Measurements from ENCODE around the gene CPZ. TPM values are rescaled to one million over a fixed set of nuclear protein-coding genes. Genes with fewer than 3 reads are reported as not detected.

CPZ gene
- total RNA-seq, 1 experiment from 2014 or later = 37.3 TPM

DNA sequence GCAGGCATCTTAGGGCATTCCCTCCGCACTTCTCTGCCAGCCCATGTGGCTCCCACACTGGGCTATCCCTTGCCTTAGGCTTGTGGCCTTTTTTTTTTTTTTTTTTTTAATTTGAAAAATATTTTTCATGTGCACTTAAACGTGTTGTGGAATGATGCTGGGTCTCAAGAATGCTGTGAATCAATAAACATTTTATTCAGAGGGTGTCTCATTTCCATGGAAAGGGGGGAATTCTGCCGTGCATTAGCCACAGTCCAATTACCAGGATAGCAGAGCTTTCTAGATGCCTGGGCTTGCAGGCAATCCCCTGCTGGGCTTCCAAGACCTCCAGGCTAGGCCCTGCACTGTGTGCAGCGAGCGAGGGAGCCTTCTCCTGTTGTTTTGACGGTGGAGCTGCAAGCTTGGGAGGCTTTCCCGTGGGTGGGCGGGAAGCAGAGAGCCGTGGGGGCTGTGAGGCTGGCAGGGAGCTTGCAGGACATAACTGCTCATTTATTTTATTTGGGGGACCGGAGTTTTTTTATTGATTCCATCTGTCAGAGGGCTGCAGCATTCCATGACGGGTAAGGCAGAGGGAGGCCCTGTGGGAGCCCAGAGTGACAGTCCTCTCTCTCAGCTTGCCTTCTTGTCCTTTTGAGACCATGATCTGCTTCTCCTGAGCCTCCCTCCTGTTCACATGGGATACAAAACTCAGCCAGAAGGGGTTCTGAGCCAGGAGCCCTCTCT lies 2.6 kb upstream of the CPZ start:
- H4K20me1 ChIP-seq (ENCODE audit: control insufficient read depth, insufficient read depth, insufficient read length) = no peaks in the 10 kb centered on the region
- TF ChIP-seq, protein P1, sequence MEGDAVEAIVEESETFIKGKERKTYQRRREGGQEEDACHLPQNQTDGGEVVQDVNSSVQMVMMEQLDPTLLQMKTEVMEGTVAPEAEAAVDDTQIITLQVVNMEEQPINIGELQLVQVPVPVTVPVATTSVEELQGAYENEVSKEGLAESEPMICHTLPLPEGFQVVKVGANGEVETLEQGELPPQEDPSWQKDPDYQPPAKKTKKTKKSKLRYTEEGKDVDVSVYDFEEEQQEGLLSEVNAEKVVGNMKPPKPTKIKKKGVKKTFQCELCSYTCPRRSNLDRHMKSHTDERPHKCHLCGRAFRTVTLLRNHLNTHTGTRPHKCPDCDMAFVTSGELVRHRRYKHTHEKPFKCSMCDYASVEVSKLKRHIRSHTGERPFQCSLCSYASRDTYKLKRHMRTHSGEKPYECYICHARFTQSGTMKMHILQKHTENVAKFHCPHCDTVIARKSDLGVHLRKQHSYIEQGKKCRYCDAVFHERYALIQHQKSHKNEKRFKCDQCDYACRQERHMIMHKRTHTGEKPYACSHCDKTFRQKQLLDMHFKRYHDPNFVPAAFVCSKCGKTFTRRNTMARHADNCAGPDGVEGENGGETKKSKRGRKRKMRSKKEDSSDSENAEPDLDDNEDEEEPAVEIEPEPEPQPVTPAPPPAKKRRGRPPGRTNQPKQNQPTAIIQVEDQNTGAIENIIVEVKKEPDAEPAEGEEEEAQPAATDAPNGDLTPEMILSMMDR (conservative IDR thresholded peaks at IDR 0.05) = no peak
- Mint-ChIP-seq H3K36me3 (ENCODE audit: insufficient read depth in 1 of 3, low read depth in 3 of 3) (no peaks in the 10 kb centered on the region; a peak in 2 of 7 replicates), H3K9me3 (no peaks in the 10 kb centered on the region), H3K4me3 (no peak overlapping the region), H3K27ac (peak overlapping the region in 1 of 3 experiments; percentile 66; a peak in 1 of 7 replicates), H3K27me3 (ENCODE audit: low read depth) (peaks cover 9% of the 10 kb centered on the region), H3K4me1 (peaks cover 50 to 53% of the 10 kb centered on the region in 2 experiments)
- no peaks in the 10 kb centered on the region for H3K79me1 ChIP-seq (ENCODE audit: insufficient read depth, low read depth, low read length, poor library complexity, severe bottlenecking)
- no peaks in the 10 kb centered on the region for H3K27me3 ChIP-seq (ENCODE audit: insufficient read depth, low read length)
- H3K4me2 ChIP-seq (ENCODE audit: insufficient read depth, insufficient read length, low read length) = no peak overlapping the region
- H3K4me1 ChIP-seq (ENCODE audit: insufficient read depth, low read length) = no peaks in the 10 kb centered on the region; the same call in 1 of the 2 replicates
- no peak overlapping the region for H2BK120ac ChIP-seq (ENCODE audit: low read depth, low read length, poor library complexity, severe bottlenecking)
- H3K9ac ChIP-seq (ENCODE audit: extremely low read depth, insufficient read length, low read length) = no peak overlapping the region
- H2BK20ac ChIP-seq (ENCODE audit: low read depth, low read length, poor library complexity, severe bottlenecking) = no peak overlapping the region
- H4K5ac ChIP-seq (ENCODE audit: insufficient read length, low read depth, low read length) = no peak overlapping the region
- DNase-seq = no peak
- no peak overlapping the region for H2BK15ac ChIP-seq (ENCODE audit: low read depth, low read length)
- no peaks in the 10 kb centered on the region for H3K9me3 ChIP-seq (ENCODE audit: control insufficient read depth, low read depth, low read length)
- WGBS (ENCODE audit: extremely low coverage, insufficient read length, low lambda C conversion rate) = no CpG with 5 or more reads among the region's 11 CpGs
- no peak overlapping the region for H3K23ac ChIP-seq (ENCODE audit: insufficient read length, low read depth, low read length)
- no peak overlapping the region for H2AFZ ChIP-seq (ENCODE audit: low read length)
- H2BK12ac ChIP-seq (ENCODE audit: insufficient read length, low read depth, low read length) = no peak overlapping the region
- H3K23me2 ChIP-seq (ENCODE audit: insufficient read length, low read depth, low read length, poor library complexity, severe bottlenecking) = peaks cover 8% of the 10 kb centered on the region
- no peak overlapping the region for H3K18ac ChIP-seq (ENCODE audit: insufficient read length, low read depth, low read length)
- H3K56ac ChIP-seq (ENCODE audit: insufficient read length, low read depth, low read length) = no peak overlapping the region
- H2AK5ac ChIP-seq (ENCODE audit: insufficient read length, low read length) = no peak overlapping the region
- no peak overlapping the region for H3K14ac ChIP-seq (ENCODE audit: insufficient read depth, low read length)
- no peak overlapping the region for H3K4ac ChIP-seq (ENCODE audit: low read depth, low read length)
- H4K91ac ChIP-seq (ENCODE audit: insufficient read length, low read depth, low read length) = no peak overlapping the region
- H3T11ph ChIP-seq (ENCODE audit: low read length) = no peak overlapping the region
- no peak overlapping the region for H3K27ac ChIP-seq (ENCODE audit: insufficient read length, low read depth, low read length)
- H4K8ac ChIP-seq (replicated peaks; ENCODE audit: insufficient read length, low read depth, low read length) = no peak overlapping the region
- H2BK5ac ChIP-seq (ENCODE audit: insufficient read length, low read length) = no peak overlapping the region
- no peaks in the 10 kb centered on the region for H3K79me2 ChIP-seq (ENCODE audit: insufficient read depth, low read length)
